A673 (cell line): ENCODE results near the gene ALOX15. TPM values are rescaled to one million over a fixed set of nuclear protein-coding genes. Genes with fewer than 3 reads are reported as not detected.

Source experiments
- BruUV-seq: library from RNA; stranded (reverse); fragments of 400-500 nt; replicated peaks from 2 replicates; lab custom pipeline; 2021; lab: Mats Ljungman, UMichigan
- CTCF ChIA-PET: fragments of 300-600 bp; sonication (Branson Sonifier 250); formaldehyde crosslinking; loops from one replicate; lab custom pipeline; 2022; ENCODE audit warnings: antibody characterized with exemption; lab: Charles Lee
- POLR2A ChIA-PET: fragments of 300-600 bp; sonication (Branson Sonifier 250); formaldehyde crosslinking; loops from one replicate; lab custom pipeline; 2022; ENCODE audit warnings: antibody characterized with exemption; ENCODE audit not compliant: low non-redundant PET; lab: Charles Lee
- DNase-seq: peaks from one replicate; pipeline ENCODE4 v3.0.0-alpha.2; 2015; ENCODE audit warnings: low spot score
- H3K27ac ChIP-seq: fragments of 200-600 bp; sonication (generic); 2 replicates; pipeline ENCODE4 v1.5.1; 2016; ENCODE audit warnings: mixed run types, low read depth, mild to moderate bottlenecking, mixed read lengths, antibody characterized with exemption, low read length; ENCODE audit not compliant: poor library complexity, severe bottlenecking
- H3K27me3 ChIP-seq: fragments of 200-600 bp; sonication (generic); replicated peaks from 2 replicates; pipeline ENCODE4 v1.6.1; 2017; ENCODE audit warnings: mixed run types, low read depth, mild to moderate bottlenecking, mixed read lengths, antibody characterized with exemption, low read length; ENCODE audit not compliant: insufficient read depth, poor library complexity
- H3K36me3 ChIP-seq: fragments of 200-600 bp; sonication (generic); 2 replicates; pipeline ENCODE4 v1.6.1; 2016; ENCODE audit warnings: mixed run types, mild to moderate bottlenecking, mixed read lengths, antibody characterized with exemption, low read length; ENCODE audit not compliant: insufficient read depth, poor library complexity, severe bottlenecking
- H3K4me1 ChIP-seq: fragments of 200-600 bp; sonication (generic); 2 replicates; pipeline ENCODE4 v1.6.1; 2017; ENCODE audit warnings: mixed run types, mild to moderate bottlenecking, mixed read lengths, antibody characterized with exemption, low read length; ENCODE audit not compliant: insufficient read depth, poor library complexity, severe bottlenecking
- H3K4me3 ChIP-seq: fragments of 200-600 bp; sonication (generic); 2 replicates; pipeline ENCODE4 v1.5.1; 2016; ENCODE audit warnings: low read depth, mixed run types, mild to moderate bottlenecking, mixed read lengths, low read length; ENCODE audit not compliant: poor library complexity, severe bottlenecking
- H3K9me3 ChIP-seq: fragments of 200-600 bp; sonication (generic); 2 replicates; pipeline ENCODE4 v1.6.1; 2016; ENCODE audit warnings: mixed run types, low read depth, mild to moderate bottlenecking, mixed read lengths, antibody characterized with exemption, low read length; ENCODE audit not compliant: poor library complexity, severe bottlenecking
- EZH2 ChIP-seq: fragments of 200-600 bp; sonication (generic); IDR thresholded peaks from 2 replicates; pipeline ENCODE4 v1.6.1; 2017; ENCODE audit warnings: borderline replicate concordance, low read depth, mild to moderate bottlenecking, mixed read lengths, antibody characterized with exemption, low read length; ENCODE audit not compliant: poor library complexity, severe bottlenecking
- intact Hi-C: fragments of 100-400 bp; cut with micrococcal nuclease; formaldehyde crosslinking; loops from one replicate; pipeline ENCODE4 v1.10.0; 2022; ENCODE audit not compliant: unreplicated experiment
- total RNA-seq: library from RNA; stranded (reverse); gene quantifications from 2 replicates; pipeline ENCODE4 v1.2.3, GENCODE V29; 2021
- TF ChIP-seq, protein P1 (sequence below): fragments of 300-800, 200-600 bp; sonication (generic); conservative IDR thresholded peaks from 2 replicates; pipeline ENCODE4 v1.5.1; 2017; ENCODE audit warnings: low read depth, mild to moderate bottlenecking, antibody characterized with exemption, low read length, moderate library complexity, mixed read lengths

ALOX15 gene
- total RNA-seq, 1 experiment from 2014 or later = not detected

DNA sequence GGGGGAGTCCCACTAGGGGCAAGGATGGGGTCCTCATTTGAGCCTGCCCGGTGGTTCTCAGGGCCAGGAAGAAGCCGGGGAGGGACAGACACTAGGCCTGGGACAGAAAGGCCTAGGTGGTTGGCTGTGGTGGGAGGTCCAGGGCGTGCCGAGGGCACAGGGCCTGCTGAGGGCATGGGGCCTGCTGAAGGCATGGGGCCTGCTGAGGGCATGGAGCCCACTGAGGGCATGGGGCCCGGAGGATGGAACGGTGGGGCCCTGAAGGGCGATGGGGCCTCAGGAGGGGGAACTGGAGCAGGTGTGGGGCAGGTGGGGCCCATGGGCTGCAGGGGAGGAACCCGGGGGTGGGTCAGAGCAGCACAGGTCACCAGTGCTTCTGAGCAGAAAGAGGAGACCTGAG, 31.3 kb upstream of the ALOX15 start:
- TF ChIP-seq EZH2 = no peak
- TF ChIP-seq, protein P1, sequence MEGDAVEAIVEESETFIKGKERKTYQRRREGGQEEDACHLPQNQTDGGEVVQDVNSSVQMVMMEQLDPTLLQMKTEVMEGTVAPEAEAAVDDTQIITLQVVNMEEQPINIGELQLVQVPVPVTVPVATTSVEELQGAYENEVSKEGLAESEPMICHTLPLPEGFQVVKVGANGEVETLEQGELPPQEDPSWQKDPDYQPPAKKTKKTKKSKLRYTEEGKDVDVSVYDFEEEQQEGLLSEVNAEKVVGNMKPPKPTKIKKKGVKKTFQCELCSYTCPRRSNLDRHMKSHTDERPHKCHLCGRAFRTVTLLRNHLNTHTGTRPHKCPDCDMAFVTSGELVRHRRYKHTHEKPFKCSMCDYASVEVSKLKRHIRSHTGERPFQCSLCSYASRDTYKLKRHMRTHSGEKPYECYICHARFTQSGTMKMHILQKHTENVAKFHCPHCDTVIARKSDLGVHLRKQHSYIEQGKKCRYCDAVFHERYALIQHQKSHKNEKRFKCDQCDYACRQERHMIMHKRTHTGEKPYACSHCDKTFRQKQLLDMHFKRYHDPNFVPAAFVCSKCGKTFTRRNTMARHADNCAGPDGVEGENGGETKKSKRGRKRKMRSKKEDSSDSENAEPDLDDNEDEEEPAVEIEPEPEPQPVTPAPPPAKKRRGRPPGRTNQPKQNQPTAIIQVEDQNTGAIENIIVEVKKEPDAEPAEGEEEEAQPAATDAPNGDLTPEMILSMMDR = no peak
- POLR2A ChIA-PET = no interaction called here
- Histone ChIP-seq H3K27ac (no peak overlapping the region), H3K36me3 (peaks cover 69% of the 10 kb centered on the region), H3K4me3 (no peak overlapping the region), H3K27me3 (no peaks in the 10 kb centered on the region), H3K9me3 (no peaks in the 10 kb centered on the region), H3K4me1 (no peaks in the 10 kb centered on the region)
- BruUV-seq = no TSS peak
- intact Hi-C loops = no loop called here
- CTCF ChIA-PET = no interaction called here
- DNase-seq = no peak

DNA sequence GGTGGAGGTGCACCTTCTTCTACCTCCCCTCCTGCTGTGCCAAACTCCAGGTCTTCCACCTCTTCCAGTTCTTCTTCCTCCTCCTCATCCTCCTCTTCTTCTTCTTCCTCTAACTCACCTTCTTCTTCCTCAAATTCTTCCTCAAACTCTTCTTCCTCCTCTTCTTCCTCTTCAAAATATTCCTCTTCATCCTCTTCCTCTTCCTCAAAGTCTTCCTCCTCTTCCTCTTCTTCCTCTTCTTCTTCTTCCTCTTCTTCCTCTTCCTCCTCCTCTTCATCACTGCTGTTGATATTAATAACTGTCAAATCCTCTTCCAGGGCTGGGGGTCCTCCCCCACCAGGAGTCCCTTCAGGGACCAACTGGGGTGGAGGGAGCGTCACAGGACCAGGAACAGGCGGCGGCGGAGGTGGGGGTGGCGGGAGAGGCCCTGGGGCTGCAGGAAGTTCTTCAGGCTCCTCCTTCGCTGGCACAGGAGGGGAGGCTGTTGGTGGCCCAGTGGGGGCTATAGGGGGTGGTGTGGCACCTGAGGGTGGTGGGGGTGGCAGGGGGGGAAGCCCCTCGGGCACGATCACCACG, 30.7 kb upstream of the ALOX15 start:
- POLR2A ChIA-PET = no interaction called here
- intact Hi-C loops = no loop called here
- BruUV-seq = no TSS peak
- Histone ChIP-seq H3K4me3 (no peak overlapping the region), H3K27ac (no peak overlapping the region), H3K4me1 (no peaks in the 10 kb centered on the region), H3K36me3 (peaks cover 64% of the 10 kb centered on the region), H3K9me3 (no peaks in the 10 kb centered on the region), H3K27me3 (no peaks in the 10 kb centered on the region)
- CTCF ChIA-PET = no interaction called here
- DNase-seq = no peak
- TF ChIP-seq, protein P1 = no peak
- TF ChIP-seq EZH2 = no peak

DNA sequence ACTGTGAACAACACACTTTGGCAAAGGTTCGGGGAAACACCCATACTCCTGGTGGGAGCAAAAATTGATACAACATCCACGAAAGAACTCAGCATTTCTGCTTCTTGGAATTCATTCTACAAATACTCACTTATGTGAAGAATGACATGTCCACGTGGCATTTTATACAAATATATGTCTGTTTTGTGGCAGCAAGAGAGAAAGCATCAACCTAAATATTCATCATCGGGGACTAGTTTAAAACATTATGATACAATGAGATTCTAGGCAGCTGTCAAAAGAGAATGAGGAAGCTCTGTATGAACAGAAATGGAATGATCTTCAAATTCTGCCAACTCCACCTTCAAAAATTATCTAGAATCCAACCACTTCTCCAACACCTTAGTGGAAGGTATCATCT, 25.7 kb upstream of the ALOX15 start:
- DNase-seq = no peak
- H3K9me3 ChIP-seq = no peaks in the 10 kb centered on the region
- CTCF ChIA-PET = interaction anchor here (0.7 kb wide), 1 partner anchor 100 kb away, joined by 3 read pairs; no protein-coding TSS in a partner anchor
- H3K36me3 ChIP-seq = peaks cover 15% of the 10 kb centered on the region
- no peak overlapping the region for H3K4me3 ChIP-seq
- POLR2A ChIA-PET = interaction anchor here (0.6 kb wide), 2 partner anchors 43 to 136 kb away, joined by 5 to 6 read pairs; partner anchors contain the start of gene ARRB2
- intact Hi-C loops = no loop called here
- no peak overlapping the region for H3K27ac ChIP-seq
- TF ChIP-seq EZH2 = no peak
- TF ChIP-seq, protein P1 = no peak
- H3K4me1 ChIP-seq = no peaks in the 10 kb centered on the region
- no TSS peak for BruUV-seq
- H3K27me3 ChIP-seq = no peaks in the 10 kb centered on the region
